ENCODE data around the gene PPP2R5B. TPM values are rescaled to one million over a fixed set of nuclear protein-coding genes. Genes with fewer than 3 reads are reported as not detected.

Gene PPP2R5B
- total RNA-seq, 1 experiment from 2014 or later = 7.4 TPM

DNA sequence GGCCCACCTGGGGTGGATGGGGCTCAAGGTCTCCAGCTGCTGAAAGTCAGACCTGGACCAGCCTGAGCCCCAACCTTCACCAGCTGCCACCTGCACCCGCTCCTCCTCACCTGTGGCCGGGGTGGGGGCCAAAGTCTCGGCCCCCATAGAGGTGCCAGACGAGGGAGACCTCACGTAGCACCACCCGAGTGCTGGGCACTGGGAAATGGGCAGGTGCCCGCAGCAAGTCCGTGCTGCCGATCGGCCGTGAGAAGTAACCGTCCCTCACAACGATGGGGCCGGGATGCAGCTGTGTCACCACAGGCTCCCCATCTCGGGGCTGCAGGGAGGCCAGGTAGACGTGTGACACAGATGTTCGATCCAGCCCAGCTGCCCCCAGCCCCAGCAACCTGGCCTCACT is 23.7 kb upstream of the PPP2R5B start:
- TF ChIP-seq, protein P1, sequence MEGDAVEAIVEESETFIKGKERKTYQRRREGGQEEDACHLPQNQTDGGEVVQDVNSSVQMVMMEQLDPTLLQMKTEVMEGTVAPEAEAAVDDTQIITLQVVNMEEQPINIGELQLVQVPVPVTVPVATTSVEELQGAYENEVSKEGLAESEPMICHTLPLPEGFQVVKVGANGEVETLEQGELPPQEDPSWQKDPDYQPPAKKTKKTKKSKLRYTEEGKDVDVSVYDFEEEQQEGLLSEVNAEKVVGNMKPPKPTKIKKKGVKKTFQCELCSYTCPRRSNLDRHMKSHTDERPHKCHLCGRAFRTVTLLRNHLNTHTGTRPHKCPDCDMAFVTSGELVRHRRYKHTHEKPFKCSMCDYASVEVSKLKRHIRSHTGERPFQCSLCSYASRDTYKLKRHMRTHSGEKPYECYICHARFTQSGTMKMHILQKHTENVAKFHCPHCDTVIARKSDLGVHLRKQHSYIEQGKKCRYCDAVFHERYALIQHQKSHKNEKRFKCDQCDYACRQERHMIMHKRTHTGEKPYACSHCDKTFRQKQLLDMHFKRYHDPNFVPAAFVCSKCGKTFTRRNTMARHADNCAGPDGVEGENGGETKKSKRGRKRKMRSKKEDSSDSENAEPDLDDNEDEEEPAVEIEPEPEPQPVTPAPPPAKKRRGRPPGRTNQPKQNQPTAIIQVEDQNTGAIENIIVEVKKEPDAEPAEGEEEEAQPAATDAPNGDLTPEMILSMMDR (IDR thresholded peaks at IDR 0.05; ENCODE audit: insufficient read depth in 1 of 2, low read depth in 1 of 2, low read length in 1 of 2, severe bottlenecking in 1 of 2, unreplicated experiment in 1 of 2) = no peak
- H3K36me3 ChIP-seq (ENCODE audit: control insufficient read depth, insufficient read depth, low read length) = no peaks in the 10 kb centered on the region; the same call in 1 of the 2 replicates
- H3K36me3 Mint-ChIP-seq (ENCODE audit: insufficient read depth, unreplicated experiment) = peaks cover 25% of the 10 kb centered on the region
- POLR2A ChIA-PET = no interaction called here
- CTCF ChIA-PET = interaction anchor here (0.6 kb wide), 1 partner anchor 81 kb away, joined by 4 read pairs; no protein-coding TSS in a partner anchor
- no peak overlapping the region for H3K4me3 ChIP-seq (ENCODE audit: low read depth, low read length)
- no peak overlapping the region for H3K27ac Mint-ChIP-seq (ENCODE audit: unreplicated experiment)
- no peaks in the 10 kb centered on the region for H3K4me1 Mint-ChIP-seq (ENCODE audit: low read depth, unreplicated experiment)
- no peaks in the 10 kb centered on the region for H3K27me3 ChIP-seq (replicated peaks; ENCODE audit: control insufficient read depth, insufficient read depth, low read length)
- no peaks in the 10 kb centered on the region for H3K4me1 ChIP-seq
- no peaks in the 10 kb centered on the region for H3K9me3 ChIP-seq
- no peak for DNase-seq
- BruUV-seq (replicated peaks) = no TSS peak
- intact Hi-C loops (cut with micrococcal nuclease; ENCODE audit: unreplicated experiment) = no loop called here
- no peaks in the 10 kb centered on the region for H3K9me3 Mint-ChIP-seq (ENCODE audit: unreplicated experiment)
- no peaks in the 10 kb centered on the region for H3K27me3 Mint-ChIP-seq (ENCODE audit: insufficient read depth, unreplicated experiment)
- no peak overlapping the region for H3K4me3 Mint-ChIP-seq (ENCODE audit: unreplicated experiment)

- Histone ChIP-seq H3K36me3 (ENCODE audit: control insufficient read depth, insufficient read depth, low read length) (peaks cover 1% of the 10 kb centered on the region; the same call in 1 of the 2 replicates), H3K9me3 (no peaks in the 10 kb centered on the region), H3K4me1 (no peaks in the 10 kb centered on the region), H3K27me3 (replicated peaks; ENCODE audit: control insufficient read depth, insufficient read depth, low read length) (no peaks in the 10 kb centered on the region), H3K4me3 (ENCODE audit: low read depth, low read length) (no peak overlapping the region)
- no peak overlapping the region for H3K27ac Mint-ChIP-seq (ENCODE audit: unreplicated experiment)
- CTCF ChIA-PET = interaction anchor here (0.6 to 0.8 kb wide), 3 partner anchors 14 to 373 kb away, joined by 3 to 4 read pairs (median 3); no protein-coding TSS in a partner anchor
- POLR2A ChIA-PET = no interaction called here
- DNase-seq = no peak
- BruUV-seq (replicated peaks) = no TSS peak
- no peaks in the 10 kb centered on the region for H3K9me3 Mint-ChIP-seq (ENCODE audit: unreplicated experiment)
- no peak overlapping the region for H3K4me3 Mint-ChIP-seq (ENCODE audit: unreplicated experiment)
- H3K4me1 Mint-ChIP-seq (ENCODE audit: low read depth, unreplicated experiment) = no peaks in the 10 kb centered on the region
- TF ChIP-seq, protein P1 (IDR thresholded peaks at IDR 0.05; ENCODE audit: insufficient read depth in 1 of 2, low read depth in 1 of 2, low read length in 1 of 2, severe bottlenecking in 1 of 2, unreplicated experiment in 1 of 2) = no peak
- H3K27me3 Mint-ChIP-seq (ENCODE audit: insufficient read depth, unreplicated experiment) = no peaks in the 10 kb centered on the region
- intact Hi-C loops (cut with micrococcal nuclease; ENCODE audit: unreplicated experiment) = no loop called here
- peaks cover 20% of the 10 kb centered on the region for H3K36me3 Mint-ChIP-seq (ENCODE audit: insufficient read depth, unreplicated experiment)
Measured at GRCh38 chr11:64902102-64902900, 22.2 kb upstream of the PPP2R5B start.

DNA sequence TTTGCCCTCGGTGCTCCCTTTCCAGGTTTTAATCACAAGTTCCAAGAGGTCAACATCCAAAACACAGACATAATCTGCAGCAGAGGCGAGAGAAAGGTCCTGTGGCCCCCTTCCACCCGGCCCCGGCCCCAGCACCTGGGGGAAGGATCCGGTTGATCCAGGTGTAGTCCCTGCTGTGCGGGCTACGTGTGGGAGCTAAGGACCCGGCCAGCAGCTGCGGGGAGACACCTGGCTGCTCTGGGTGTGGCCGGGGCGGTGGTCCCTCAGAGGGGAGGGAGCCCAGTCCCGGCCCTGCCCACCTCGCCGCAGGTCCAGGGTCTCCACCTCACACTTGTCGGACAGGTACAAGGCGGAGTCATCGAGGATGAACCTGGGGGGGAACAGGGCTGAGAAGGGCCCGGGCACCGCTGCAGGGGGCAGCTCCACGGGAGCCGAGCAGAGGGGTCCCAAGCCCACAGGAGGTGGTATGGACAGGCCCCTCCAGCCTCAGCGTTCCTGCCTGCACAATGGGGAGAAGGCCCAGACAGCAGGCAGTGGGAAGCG is 21.1 kb upstream of the PPP2R5B start:
- Histone ChIP-seq H3K36me3 (ENCODE audit: control insufficient read depth, insufficient read depth, low read length) (peaks cover 1% of the 10 kb centered on the region; the same call in 1 of the 2 replicates), H3K4me1 (no peaks in the 10 kb centered on the region), H3K9me3 (no peaks in the 10 kb centered on the region), H3K4me3 (ENCODE audit: low read depth, low read length) (no peak overlapping the region), H3K27me3 (replicated peaks; ENCODE audit: control insufficient read depth, insufficient read depth, low read length) (no peaks in the 10 kb centered on the region)
- ChIA-PET POLR2A (interaction anchor here (0.6 kb wide), 1 partner anchor 121 kb away, joined by 3 read pairs; no protein-coding TSS in a partner anchor), CTCF (no interaction called here)
- no peak for DNase-seq
- intact Hi-C loops (cut with micrococcal nuclease; ENCODE audit: unreplicated experiment) = no loop called here
- TF ChIP-seq, protein P1 (IDR thresholded peaks at IDR 0.05; ENCODE audit: insufficient read depth in 1 of 2, low read depth in 1 of 2, low read length in 1 of 2, severe bottlenecking in 1 of 2, unreplicated experiment in 1 of 2) = no peak
- no TSS peak for BruUV-seq (replicated peaks)
- no peaks in the 10 kb centered on the region for H3K4me1 Mint-ChIP-seq (ENCODE audit: low read depth, unreplicated experiment)
- H3K27me3 Mint-ChIP-seq (ENCODE audit: insufficient read depth, unreplicated experiment) = no peaks in the 10 kb centered on the region
- H3K36me3 Mint-ChIP-seq (ENCODE audit: insufficient read depth, unreplicated experiment) = peaks cover 19% of the 10 kb centered on the region
- no peak overlapping the region for H3K4me3 Mint-ChIP-seq (ENCODE audit: unreplicated experiment)
- H3K9me3 Mint-ChIP-seq (ENCODE audit: unreplicated experiment) = no peaks in the 10 kb centered on the region
- H3K27ac Mint-ChIP-seq (ENCODE audit: unreplicated experiment) = no peak overlapping the region

Measured in Caco-2 (cell line).